DOHH2 (cell line): Measurements from ENCODE around the gene SOD1.

Experiments
- H3F3A ChIP-seq: fragments of 200-600 bp; sonication (generic), shearing (Covaris generic); 2 replicates; pipeline ENCODE4 v1.6.0; 2016; ENCODE audit warnings: antibody characterized with exemption, mild to moderate bottlenecking; ENCODE audit not compliant: control insufficient read depth, insufficient read depth
- H3K27ac ChIP-seq: fragments of 200-600 bp; sonication (generic); 2 replicates; pipeline ENCODE4 v1.5.1; 2014; ENCODE audit warnings: low read depth, mild to moderate bottlenecking, low read length, moderate library complexity
- H3K27me3 ChIP-seq: fragments of 200-600 bp; sonication (generic); 2 replicates; pipeline ENCODE4 v1.6.1; 2014; ENCODE audit warnings: mild to moderate bottlenecking, low read length, mixed read lengths; ENCODE audit not compliant: control insufficient read depth
- H3K36me3 ChIP-seq: fragments of 200-600 bp; sonication (generic); 2 replicates; pipeline ENCODE4 v1.6.1; 2014; ENCODE audit warnings: mild to moderate bottlenecking, low read length, moderate library complexity, mixed read lengths; ENCODE audit not compliant: control insufficient read depth
- H3K4me1 ChIP-seq: fragments of 200-600 bp; sonication (generic); 2 replicates; pipeline ENCODE4 v1.6.1; 2014; ENCODE audit warnings: mild to moderate bottlenecking, low read length, mixed read lengths; ENCODE audit not compliant: control insufficient read depth
- H3K4me2 ChIP-seq: fragments of 200-600 bp; sonication (generic); 2 replicates; pipeline ENCODE4 v1.6.0; 2014; ENCODE audit warnings: mild to moderate bottlenecking, low read length, moderate library complexity
- H3K4me3 ChIP-seq: fragments of 200-600 bp; sonication (generic); 2 replicates; pipeline ENCODE4 v1.5.1; 2014; ENCODE audit warnings: mild to moderate bottlenecking, low read length, mixed read lengths
- H3K79me2 ChIP-seq: fragments of 200-600 bp; sonication (generic); 2 replicates; pipeline ENCODE4 v1.6.1; 2014; ENCODE audit warnings: mild to moderate bottlenecking, low read length, mixed read lengths; ENCODE audit not compliant: control insufficient read depth
- H3K9me2 ChIP-seq: fragments of 200-600 bp; sonication (generic); replicated peaks from 2 replicates; pipeline ENCODE4 v1.6.1; 2014; ENCODE audit warnings: mild to moderate bottlenecking, low read length, mixed read lengths; ENCODE audit not compliant: control insufficient read depth
- H3K9me3 ChIP-seq: fragments of 200-600 bp; sonication (generic); 2 replicates; pipeline ENCODE4 v1.6.1; 2014; ENCODE audit warnings: antibody characterized with exemption, low read length, mixed read lengths; ENCODE audit not compliant: control insufficient read depth, insufficient read depth
- H4K20me1 ChIP-seq: fragments of 200-600 bp; sonication (generic); 2 replicates; pipeline ENCODE4 v1.6.0; 2014; ENCODE audit warnings: low read depth, mild to moderate bottlenecking, antibody characterized with exemption, low read length, moderate library complexity; ENCODE audit not compliant: control insufficient read depth, insufficient read depth
- CTCF ChIP-seq: fragments of 200-600 bp; sonication (generic); IDR thresholded peaks from one replicate; pipeline ENCODE4 v1.5.1; 2014; ENCODE audit warnings: antibody characterized with exemption, mild to moderate bottlenecking, low read depth, low read length; ENCODE audit not compliant: poor library complexity, severe bottlenecking
- EZH2phosphoT487 ChIP-seq: fragments of 200-600 bp; sonication (generic); IDR thresholded peaks from 2 replicates; pipeline ENCODE4 v1.6.1; 2017; ENCODE audit warnings: borderline replicate concordance, mild to moderate bottlenecking, antibody characterized with exemption, low read length, moderate library complexity, mixed read lengths

The SOD1 gene

GRCh38 chr21:31667639-31668038, 8.1 kb downstream of the SOD1 start:
- H3K4me2 ChIP-seq = no peak overlapping the region
- H3K9me3 ChIP-seq = no peaks in the 10 kb centered on the region
- TF ChIP-seq EZH2phosphoT487 (no peak), CTCF (no peak)
- no peaks in the 10 kb centered on the region for H3K27me3 ChIP-seq
- no peak overlapping the region for H3K4me3 ChIP-seq
- H4K20me1 ChIP-seq = 0 out of 2 replicates have a peak, but pooled peaks cover 12% of the 10 kb centered on the region
- H3K9me2 ChIP-seq = no peaks in the 10 kb centered on the region
- peaks cover 38% of the 10 kb centered on the region for H3K79me2 ChIP-seq
- H3K4me1 ChIP-seq = peaks cover 29% of the 10 kb centered on the region
- peaks cover 62% of the 10 kb centered on the region for H3F3A ChIP-seq
- peaks cover 93% of the 10 kb centered on the region for H3K36me3 ChIP-seq
- no peak overlapping the region for H3K27ac ChIP-seq

- Histone ChIP-seq H3F3A (peaks cover 71% of the 10 kb centered on the region), H3K9me3 (no peaks in the 10 kb centered on the region), H3K4me3 (no peak overlapping the region), H3K79me2 (peaks cover 26% of the 10 kb centered on the region), H3K36me3 (peaks cover 94% of the 10 kb centered on the region), H3K9me2 (no peaks in the 10 kb centered on the region), H3K27ac (no peak overlapping the region), H4K20me1 (0 out of 2 replicates have a peak, but pooled peaks cover 7% of the 10 kb centered on the region), H3K4me1 (peaks cover 17% of the 10 kb centered on the region), H3K27me3 (no peaks in the 10 kb centered on the region), H3K4me2 (no peak overlapping the region)
- TF ChIP-seq EZH2phosphoT487 (no peak), CTCF (no peak)
These were observed 9.4 kb downstream of the SOD1 start for GRCh38 chr21:31668651-31669491.

- peaks cover 82% of the 10 kb centered on the region for H3K36me3 ChIP-seq
These were observed 10.6 kb downstream of the SOD1 start for GRCh38 chr21:31670070-31670469.

More at GRCh38 chr21:31670070-31670469, 10.6 kb downstream of the SOD1 start:
- Histone ChIP-seq H3K4me2 (no peak overlapping the region), H3K4me3 (no peak overlapping the region), H3K27me3 (no peaks in the 10 kb centered on the region), H3K9me3 (no peaks in the 10 kb centered on the region), H3K4me1 (peaks cover 6% of the 10 kb centered on the region), H4K20me1 (0 out of 2 replicates have a peak, but pooled peaks cover 3% of the 10 kb centered on the region), H3K79me2 (peaks cover 15% of the 10 kb centered on the region), H3K9me2 (no peaks in the 10 kb centered on the region), H3K27ac (no peak overlapping the region), H3F3A (peaks cover 75% of the 10 kb centered on the region)
- no peak for TF ChIP-seq EZH2phosphoT487
- no peak for TF ChIP-seq CTCF
